Activated B cell treated with CpG ODN at 0.5 μM for 24 hours (primary cell): ENCODE measurements around the gene PWP1. TPM values are rescaled to one million over a fixed set of nuclear protein-coding genes. Genes with fewer than 3 reads are reported as not detected.

Source experiments
- ATAC-seq: fragments of 200-7000 bp; cut with Tn5 transposase; one replicate; pipeline ENCODE4 v1.10.0; 2021; ENCODE audit warnings: low read depth, mild to moderate bottlenecking, moderate library complexity
- CTCF ChIA-PET: fragments of 350-600 bp; sonication (Branson Sonifier 250); formaldehyde crosslinking; loops from one replicate; lab custom pipeline; 2021; ENCODE audit warnings: antibody characterized with exemption; lab: Charles Lee
- POLR2A ChIA-PET: fragments of 350-600 bp; sonication (Branson Sonifier 250); formaldehyde crosslinking; loops from one replicate; lab custom pipeline; 2021; ENCODE audit warnings: antibody characterized with exemption; lab: Charles Lee
- DNase-seq: peaks from one replicate; pipeline ENCODE4 v3.0.0; 2022
- H3K27ac Mint-ChIP-seq: one replicate; pipeline ENCODE4 v1.8.0; 2020; ENCODE audit warnings: mixed read lengths
- H3K27me3 Mint-ChIP-seq: one replicate; pipeline ENCODE4 v1.8.0; 2021; ENCODE audit warnings: mixed read lengths
- H3K36me3 Mint-ChIP-seq: one replicate; pipeline ENCODE4 v1.8.0; 2021; ENCODE audit warnings: low read depth, mixed read lengths
- H3K4me1 Mint-ChIP-seq: one replicate; pipeline ENCODE4 v1.8.0; 2021; ENCODE audit warnings: mixed read lengths
- H3K4me3 Mint-ChIP-seq: one replicate; pipeline ENCODE4 v1.8.0; 2020; ENCODE audit warnings: mild to moderate bottlenecking, mixed read lengths
- H3K9me3 Mint-ChIP-seq: one replicate; pipeline ENCODE4 v1.8.0; 2020; ENCODE audit warnings: mixed read lengths
- intact Hi-C: fragments of 100-400 bp; cut with micrococcal nuclease; formaldehyde crosslinking; loops from one replicate; pipeline ENCODE4 v1.15.1; 2024
- total RNA-seq: library from RNA; stranded (reverse); gene quantifications from 2 replicates; pipeline ENCODE4 v1.2.3, GENCODE V29; 2022
- TF ChIP-seq, protein P1 (sequence below): fragments of 200-600 bp; IDR thresholded peaks from one replicate; pipeline ENCODE4 v1.8.0; 2022; ENCODE audit warnings: antibody characterized with exemption, mild to moderate bottlenecking

PWP1 gene
- total RNA-seq, 1 donor from 2014 or later, result 53.5 TPM

DNA sequence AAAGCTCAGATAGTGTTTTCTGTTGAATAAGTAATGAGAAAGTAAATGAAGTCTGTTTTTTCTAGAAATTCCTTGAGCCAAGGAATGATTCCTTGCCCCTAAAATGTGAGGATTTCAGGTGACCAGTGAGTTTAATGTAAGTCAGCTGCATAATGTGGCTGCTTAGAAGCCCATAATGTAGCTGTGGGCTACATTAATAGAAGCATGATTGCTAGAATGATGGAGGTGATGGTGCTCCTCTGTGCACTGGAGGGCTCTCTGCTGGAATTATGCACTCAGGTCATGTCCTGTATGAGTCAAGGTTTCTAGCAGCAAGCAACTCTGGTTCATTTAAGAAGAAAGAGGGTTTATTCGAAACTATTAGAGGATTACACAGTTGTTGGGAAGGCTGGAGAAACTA lies 19.6 kb upstream of the PWP1 start:
- TF ChIP-seq, protein P1, sequence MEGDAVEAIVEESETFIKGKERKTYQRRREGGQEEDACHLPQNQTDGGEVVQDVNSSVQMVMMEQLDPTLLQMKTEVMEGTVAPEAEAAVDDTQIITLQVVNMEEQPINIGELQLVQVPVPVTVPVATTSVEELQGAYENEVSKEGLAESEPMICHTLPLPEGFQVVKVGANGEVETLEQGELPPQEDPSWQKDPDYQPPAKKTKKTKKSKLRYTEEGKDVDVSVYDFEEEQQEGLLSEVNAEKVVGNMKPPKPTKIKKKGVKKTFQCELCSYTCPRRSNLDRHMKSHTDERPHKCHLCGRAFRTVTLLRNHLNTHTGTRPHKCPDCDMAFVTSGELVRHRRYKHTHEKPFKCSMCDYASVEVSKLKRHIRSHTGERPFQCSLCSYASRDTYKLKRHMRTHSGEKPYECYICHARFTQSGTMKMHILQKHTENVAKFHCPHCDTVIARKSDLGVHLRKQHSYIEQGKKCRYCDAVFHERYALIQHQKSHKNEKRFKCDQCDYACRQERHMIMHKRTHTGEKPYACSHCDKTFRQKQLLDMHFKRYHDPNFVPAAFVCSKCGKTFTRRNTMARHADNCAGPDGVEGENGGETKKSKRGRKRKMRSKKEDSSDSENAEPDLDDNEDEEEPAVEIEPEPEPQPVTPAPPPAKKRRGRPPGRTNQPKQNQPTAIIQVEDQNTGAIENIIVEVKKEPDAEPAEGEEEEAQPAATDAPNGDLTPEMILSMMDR, result no peak
- DNase-seq (no peak), ATAC-seq (no peak)
- H3K36me3 Mint-ChIP-seq, result no peaks in the 10 kb centered on the region
- CTCF ChIA-PET, result no interaction called here
- intact Hi-C loops, result no loop called here
- H3K4me1 Mint-ChIP-seq, result no peaks in the 10 kb centered on the region
- H3K9me3 Mint-ChIP-seq, result no peaks in the 10 kb centered on the region
- H3K27me3 Mint-ChIP-seq, result peaks cover 27% of the 10 kb centered on the region
- H3K27ac Mint-ChIP-seq, result no peak overlapping the region
- POLR2A ChIA-PET, result no interaction called here
- H3K4me3 Mint-ChIP-seq, result no peak overlapping the region

DNA sequence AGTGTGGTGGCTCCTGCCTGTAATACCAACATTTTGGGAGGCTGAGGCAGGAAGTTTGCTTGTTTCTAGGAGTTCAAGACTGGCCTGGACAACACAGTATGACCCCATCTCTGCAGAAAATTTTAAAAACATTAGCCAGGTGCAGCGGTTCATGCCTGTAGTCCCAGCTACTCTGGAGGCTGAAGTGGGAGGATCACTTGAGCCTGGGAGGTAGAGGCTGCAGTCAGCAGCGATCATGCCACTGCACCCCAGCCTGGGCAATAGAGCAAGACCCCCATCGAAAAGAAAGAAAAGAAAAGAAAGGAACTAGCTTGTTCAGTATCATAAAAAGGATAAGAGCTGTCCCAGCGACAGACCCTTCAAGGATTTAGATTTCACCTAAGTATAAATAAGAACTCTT lies 18.1 kb upstream of the PWP1 start:
- TF ChIP-seq, protein P1, result no peak
- intact Hi-C loops, result no loop called here
- Mint-ChIP-seq H3K36me3 (no peaks in the 10 kb centered on the region), H3K9me3 (no peaks in the 10 kb centered on the region), H3K27me3 (peaks cover 25% of the 10 kb centered on the region), H3K4me3 (no peak overlapping the region), H3K27ac (no peak overlapping the region), H3K4me1 (no peaks in the 10 kb centered on the region)
- CTCF ChIA-PET, result interaction anchor here (0.9 kb wide), 1 partner anchor 216 kb away, joined by 3 read pairs; no protein-coding TSS in a partner anchor
- ATAC-seq (no peak), DNase-seq (no peak)
- POLR2A ChIA-PET, result no interaction called here

DNA sequence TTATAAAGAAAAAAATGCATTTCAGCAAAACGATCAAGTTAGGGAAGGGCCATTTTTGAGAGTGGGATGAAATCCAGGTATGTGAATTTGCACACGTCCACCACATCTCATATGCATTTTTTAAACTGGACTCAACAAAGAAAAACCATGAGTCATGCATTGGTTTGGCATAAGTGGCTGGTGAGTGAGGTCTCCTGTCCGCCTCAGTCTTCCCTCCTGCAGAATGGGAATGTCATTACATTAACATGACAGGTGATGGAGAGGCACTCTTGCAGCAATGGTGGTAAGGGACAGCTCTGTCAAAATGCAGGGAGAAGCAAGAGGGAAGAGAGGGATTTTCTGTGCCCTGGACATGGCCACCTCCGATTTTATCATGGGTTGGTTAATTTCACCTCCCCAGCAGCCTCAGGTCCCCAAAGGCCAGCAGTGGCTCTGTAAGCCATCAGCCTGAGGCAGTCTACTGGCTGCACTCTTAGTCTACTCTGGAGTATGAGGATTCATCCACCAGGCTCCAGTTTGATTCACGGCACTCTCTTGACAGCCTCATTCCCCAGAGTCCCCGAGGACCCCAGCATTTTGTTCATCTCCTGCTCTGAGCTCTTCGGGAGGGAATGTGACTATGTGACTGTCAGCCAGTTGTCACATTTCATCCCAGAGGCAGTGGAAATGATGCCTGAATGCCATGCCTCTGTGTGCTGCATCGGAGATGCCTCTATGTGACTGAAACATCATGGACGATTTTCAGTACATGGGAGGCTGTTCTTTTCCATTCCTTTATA lies 17.1 kb upstream of the PWP1 start:
- DNase-seq, result no peak
- no peaks in the 10 kb centered on the region for H3K9me3 Mint-ChIP-seq
- CTCF ChIA-PET, result no interaction called here
- POLR2A ChIA-PET, result no interaction called here
- ATAC-seq, result no peak
- H3K27me3 Mint-ChIP-seq, result peaks cover 22% of the 10 kb centered on the region
- no peak overlapping the region for H3K27ac Mint-ChIP-seq
- no peaks in the 10 kb centered on the region for H3K4me1 Mint-ChIP-seq
- H3K4me3 Mint-ChIP-seq, result no peak overlapping the region
- intact Hi-C loops, result no loop called here
- no peaks in the 10 kb centered on the region for H3K36me3 Mint-ChIP-seq
- TF ChIP-seq, protein P1, result no peak

DNA sequence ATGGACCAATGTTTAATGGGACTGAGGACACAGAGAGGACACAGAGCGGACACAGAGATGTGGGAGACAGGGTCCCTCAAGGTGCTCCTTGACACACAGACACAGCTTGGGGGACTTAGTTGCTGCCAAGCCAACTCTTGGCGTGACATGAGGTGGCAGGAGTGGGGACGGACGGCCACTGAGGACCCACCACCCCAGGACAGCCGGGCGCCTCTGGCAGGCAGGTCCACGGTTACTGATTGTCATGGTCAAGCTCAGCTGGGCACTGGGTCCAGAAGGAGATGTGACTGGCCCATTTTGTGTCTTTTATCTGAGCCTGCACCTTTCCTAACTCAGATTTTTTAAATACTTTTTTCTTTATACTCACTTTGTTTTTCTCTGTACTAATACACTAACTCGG lies 15.7 kb upstream of the PWP1 start:
- DNase-seq (no peak), ATAC-seq (no peak)
- CTCF ChIA-PET, result interaction anchor here (0.6 kb wide), 1 partner anchor 11 kb away, joined by 3 read pairs; no protein-coding TSS in a partner anchor
- H3K27ac Mint-ChIP-seq, result no peak overlapping the region
- TF ChIP-seq, protein P1, result no peak
- POLR2A ChIA-PET, result no interaction called here
- no peak overlapping the region for H3K4me3 Mint-ChIP-seq
- peaks cover 21% of the 10 kb centered on the region for H3K27me3 Mint-ChIP-seq
- H3K4me1 Mint-ChIP-seq, result no peaks in the 10 kb centered on the region
- no peaks in the 10 kb centered on the region for H3K9me3 Mint-ChIP-seq
- intact Hi-C loops, result loop anchor here (10.0 kb wide), 1 partner anchor 1135 kb away; no protein-coding TSS in a partner anchor
- no peaks in the 10 kb centered on the region for H3K36me3 Mint-ChIP-seq

DNA sequence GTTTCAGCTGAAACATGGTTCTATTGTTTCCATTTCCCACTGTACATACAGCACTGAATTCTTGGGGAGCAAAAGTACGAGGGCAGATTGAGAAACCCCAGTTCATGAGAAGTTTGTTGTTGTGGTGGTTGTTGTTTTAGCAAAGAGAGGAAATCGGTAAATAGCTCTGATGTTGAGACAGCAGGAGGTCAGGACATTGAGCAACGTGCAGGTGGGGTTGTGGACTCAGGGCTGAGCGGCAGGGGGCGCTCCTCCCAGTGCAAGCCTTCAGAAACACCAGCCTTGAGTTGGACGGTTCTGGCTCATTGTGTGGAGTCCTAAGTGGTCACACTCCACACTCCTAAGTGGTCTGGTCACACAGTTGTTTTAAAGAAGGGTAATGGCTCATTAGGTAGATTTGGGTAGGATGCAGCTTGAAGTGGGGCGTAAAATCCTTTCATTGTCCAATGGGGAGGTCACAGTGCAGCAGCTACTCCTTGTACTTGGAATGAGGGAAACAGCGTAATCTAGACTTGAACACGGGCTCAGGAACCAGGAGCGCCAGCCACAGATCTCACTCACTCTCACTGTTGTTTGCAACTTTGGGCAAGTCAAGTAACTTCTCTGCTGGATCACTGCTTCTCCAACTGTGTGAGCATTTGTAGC lies 14.5 kb upstream of the PWP1 start:
- H3K27ac Mint-ChIP-seq, result no peak overlapping the region
- DNase-seq (no peak), ATAC-seq (no peak)
- H3K9me3 Mint-ChIP-seq, result no peaks in the 10 kb centered on the region
- no peaks in the 10 kb centered on the region for H3K4me1 Mint-ChIP-seq
- ChIA-PET CTCF (interaction anchor here (1.5 to 1.6 kb wide), 4 partner anchors 9 to 216 kb away, joined by 3 to 6 read pairs (median 4); partner anchors contain the start of gene PWP1), POLR2A (interaction anchor here (1.0 kb wide), 1 partner anchor 14 kb away, joined by 3 read pairs; no protein-coding TSS in a partner anchor)
- intact Hi-C loops, result loop anchor here (10.0 kb wide), 1 partner anchor 1134 kb away; no protein-coding TSS in a partner anchor
- H3K36me3 Mint-ChIP-seq, result no peaks in the 10 kb centered on the region
- H3K27me3 Mint-ChIP-seq, result peaks cover 23% of the 10 kb centered on the region
- TF ChIP-seq, protein P1, result no peak
- H3K4me3 Mint-ChIP-seq, result no peak overlapping the region
